SK-N-MC (cell line): Measurements from ENCODE around the gene ENTR1.

Experiments used
- EZH2 ChIP-seq: fragments of 200-600 bp; sonication (generic); IDR thresholded peaks from one replicate; pipeline ENCODE4 v1.6.1; 2017; ENCODE audit warnings: antibody characterized with exemption
- FOXP2 ChIP-seq: optimal IDR thresholded peaks from 2 replicates; pipeline ENCODE3; 2011; ENCODE audit warnings: mild to moderate bottlenecking, moderate library complexity; ENCODE audit not compliant: insufficient read depth; ENCODE audit errors: extremely low read length, control extremely low read depth
- POLR2AphosphoS5 ChIP-seq: IDR thresholded peaks from 2 replicates; pipeline ENCODE4 v1.6.1; 2012; ENCODE audit warnings: mild to moderate bottlenecking, low read depth, low read length, borderline replicate concordance

DNA sequence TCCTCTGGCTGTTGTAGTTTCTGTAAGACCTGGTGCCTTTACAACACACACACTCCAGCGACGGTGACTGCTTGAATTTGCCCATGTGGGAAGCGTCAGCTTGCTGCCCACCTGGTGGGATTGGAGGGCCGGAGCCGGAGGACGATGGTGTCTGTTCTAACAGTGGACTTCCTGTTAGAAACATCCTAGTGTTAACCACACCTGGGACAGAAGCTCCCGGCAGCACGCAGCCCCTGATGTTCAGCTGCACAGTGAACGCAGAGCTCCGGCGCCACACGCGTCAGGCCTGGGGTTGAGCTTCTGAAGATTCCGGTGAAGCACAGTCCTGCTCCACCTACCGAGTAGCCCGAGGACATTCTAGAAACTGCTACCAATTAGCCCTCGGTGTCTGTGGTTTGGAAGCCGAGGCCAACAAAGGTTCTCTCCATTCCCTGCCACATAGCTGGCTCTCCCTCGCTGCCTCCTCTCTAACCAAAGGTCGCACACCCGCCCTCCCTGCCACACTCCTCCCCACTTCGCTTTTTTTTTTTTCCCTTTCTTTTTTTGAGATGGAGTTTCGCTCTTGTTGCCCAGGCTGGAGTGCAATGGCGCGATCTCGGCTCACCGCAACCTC, 14.4 kb upstream of the ENTR1 start:
- TF ChIP-seq POLR2AphosphoS5 (no peak), FOXP2 (no peak), EZH2 (no peak)
